Uterus (tissue), 2 donors: ENCODE data around the gene NREP.

ENCODE experiments used
- POLR2A ChIP-seq, 2 donors: fragments of 450-650 bp; IDR thresholded peaks; one replicate each; pipeline ENCODE4 v1.6.1; 2016; ENCODE audit warnings: antibody characterized with exemption in 2 of 2, mild to moderate bottlenecking in 1 of 2, moderate library complexity in 1 of 2
- TF ChIP-seq, protein P1 (sequence below), 4 experiments: fragments of 200-600 bp in 2 of 4; fragments of 450-650 bp in 2 of 4; sonication (generic) in 2 of 4; IDR thresholded peaks; one replicate each; pipeline ENCODE4 v1.5.1; 2016 to 2019; ENCODE audit warnings: antibody characterized with exemption in 4 of 4, mild to moderate bottlenecking in 2 of 4, moderate library complexity in 1 of 4

DNA sequence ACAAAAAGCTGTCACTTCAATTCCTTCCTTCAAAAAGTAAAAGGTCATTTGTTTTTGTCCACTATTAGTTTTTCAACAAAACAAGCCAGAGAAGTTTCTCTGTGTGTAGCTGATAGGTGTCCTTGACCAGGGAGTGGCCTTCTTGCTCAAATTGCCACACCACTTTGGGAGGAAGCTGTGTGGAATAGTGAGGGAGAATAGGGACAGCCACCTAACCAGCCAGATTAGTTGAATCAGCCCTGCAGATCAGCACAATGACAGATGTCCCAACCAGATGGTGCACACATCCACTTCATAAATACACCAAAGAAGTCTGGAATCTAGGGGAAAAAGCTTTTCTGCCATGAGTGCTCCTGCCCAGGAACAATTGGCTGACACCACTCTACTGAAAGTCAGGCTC lies 37.2 kb downstream of the NREP start:
- TF ChIP-seq, protein P1, sequence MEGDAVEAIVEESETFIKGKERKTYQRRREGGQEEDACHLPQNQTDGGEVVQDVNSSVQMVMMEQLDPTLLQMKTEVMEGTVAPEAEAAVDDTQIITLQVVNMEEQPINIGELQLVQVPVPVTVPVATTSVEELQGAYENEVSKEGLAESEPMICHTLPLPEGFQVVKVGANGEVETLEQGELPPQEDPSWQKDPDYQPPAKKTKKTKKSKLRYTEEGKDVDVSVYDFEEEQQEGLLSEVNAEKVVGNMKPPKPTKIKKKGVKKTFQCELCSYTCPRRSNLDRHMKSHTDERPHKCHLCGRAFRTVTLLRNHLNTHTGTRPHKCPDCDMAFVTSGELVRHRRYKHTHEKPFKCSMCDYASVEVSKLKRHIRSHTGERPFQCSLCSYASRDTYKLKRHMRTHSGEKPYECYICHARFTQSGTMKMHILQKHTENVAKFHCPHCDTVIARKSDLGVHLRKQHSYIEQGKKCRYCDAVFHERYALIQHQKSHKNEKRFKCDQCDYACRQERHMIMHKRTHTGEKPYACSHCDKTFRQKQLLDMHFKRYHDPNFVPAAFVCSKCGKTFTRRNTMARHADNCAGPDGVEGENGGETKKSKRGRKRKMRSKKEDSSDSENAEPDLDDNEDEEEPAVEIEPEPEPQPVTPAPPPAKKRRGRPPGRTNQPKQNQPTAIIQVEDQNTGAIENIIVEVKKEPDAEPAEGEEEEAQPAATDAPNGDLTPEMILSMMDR (IDR thresholded peaks at IDR 0.05) = no peak
- TF ChIP-seq POLR2A (IDR thresholded peaks at IDR 0.05) = no peak
